OCI-LY1 (cell line): ENCODE measurements around the gene NOS3.

Experiments used
- H2AFZ ChIP-seq: fragments of 200-600 bp; sonication (generic), shearing (Covaris generic); 2 replicates; pipeline ENCODE4 v1.6.0; 2014; ENCODE audit warnings: antibody characterized with exemption, mild to moderate bottlenecking, low read length
- H3F3A ChIP-seq: fragments of 200-600 bp; sonication (generic), shearing (Covaris generic); 2 replicates; pipeline ENCODE4 v1.6.0; 2014; ENCODE audit warnings: mild to moderate bottlenecking, antibody characterized with exemption, low read length, moderate library complexity; ENCODE audit not compliant: insufficient read depth
- H3K27ac ChIP-seq: fragments of 200-600 bp; sonication (generic); 2 replicates; pipeline ENCODE4 v1.5.1; 2014; ENCODE audit warnings: low read length, mixed run types, mild to moderate bottlenecking, low read depth; ENCODE audit not compliant: poor library complexity, severe bottlenecking
- H3K27me3 ChIP-seq: fragments of 200-600 bp; sonication (generic); 2 replicates; pipeline ENCODE4 v1.6.0; 2014; ENCODE audit warnings: antibody characterized with exemption, mild to moderate bottlenecking, low read length, moderate library complexity; ENCODE audit not compliant: insufficient read depth
- H3K36me3 ChIP-seq: fragments of 200-600 bp; sonication (generic); 2 replicates; pipeline ENCODE4 v1.6.1; 2014; ENCODE audit warnings: mild to moderate bottlenecking, antibody characterized with exemption, low read length, moderate library complexity, mixed read lengths; ENCODE audit not compliant: insufficient read depth
- H3K4me1 ChIP-seq: fragments of 200-600 bp; sonication (generic); 2 replicates; pipeline ENCODE4 v1.5.1; 2014; ENCODE audit warnings: mild to moderate bottlenecking, low read length, moderate library complexity; ENCODE audit not compliant: insufficient read depth, severe bottlenecking
- H3K4me2 ChIP-seq: fragments of 200-600 bp; sonication (generic), shearing (Covaris generic); 2 replicates; pipeline ENCODE4 v1.6.1; 2014; ENCODE audit warnings: low read length
- H3K4me3 ChIP-seq: fragments of 200-600 bp; sonication (generic); 2 replicates; pipeline ENCODE4 v1.5.1; 2014; ENCODE audit warnings: low read length, low read depth, mild to moderate bottlenecking, mixed read lengths; ENCODE audit not compliant: poor library complexity, severe bottlenecking
- H3K79me2 ChIP-seq: fragments of 200-600 bp; shearing (Covaris generic); 2 replicates; pipeline ENCODE4 v1.6.1; 2016; ENCODE audit warnings: mixed run types, low read length, mixed read lengths; ENCODE audit not compliant: insufficient read depth
- H3K9ac ChIP-seq: fragments of 200-600 bp; sonication (generic), shearing (Covaris generic); 2 replicates; pipeline ENCODE4 v1.6.1; 2014; ENCODE audit warnings: mild to moderate bottlenecking, low read length, mixed read lengths
- H3K9me2 ChIP-seq: fragments of 200-600 bp; sonication (generic), shearing (Covaris generic); 2 replicates; pipeline ENCODE4 v1.6.1; 2014; ENCODE audit warnings: low read depth, mild to moderate bottlenecking, low read length, mixed read lengths
- H3K9me3 ChIP-seq: fragments of 200-600 bp; shearing (Covaris generic); 2 replicates; pipeline ENCODE4 v1.6.1; 2014; ENCODE audit warnings: low read length, mixed read lengths
- H4K20me1 ChIP-seq: fragments of 200-600 bp; sonication (generic), shearing (Covaris generic); 2 replicates; pipeline ENCODE4 v1.6.0; 2016; ENCODE audit warnings: mild to moderate bottlenecking, low read length; ENCODE audit not compliant: insufficient read depth
- EZH2 ChIP-seq: fragments of 200-600 bp; sonication (generic), shearing (Covaris generic); IDR thresholded peaks from 2 replicates; pipeline ENCODE4 v1.8.0; 2017; ENCODE audit warnings: borderline replicate concordance, mixed run types, mild to moderate bottlenecking, antibody characterized with exemption, low read length, moderate library complexity, mixed read lengths
- TF ChIP-seq, protein P1 (sequence below): fragments of 200-600 bp; sonication (generic), shearing (Covaris generic); IDR thresholded peaks from 2 replicates; pipeline ENCODE4 v1.5.1; 2017; ENCODE audit warnings: mild to moderate bottlenecking, antibody characterized with exemption, low read length, moderate library complexity, mixed read lengths

NOS3 gene

DNA sequence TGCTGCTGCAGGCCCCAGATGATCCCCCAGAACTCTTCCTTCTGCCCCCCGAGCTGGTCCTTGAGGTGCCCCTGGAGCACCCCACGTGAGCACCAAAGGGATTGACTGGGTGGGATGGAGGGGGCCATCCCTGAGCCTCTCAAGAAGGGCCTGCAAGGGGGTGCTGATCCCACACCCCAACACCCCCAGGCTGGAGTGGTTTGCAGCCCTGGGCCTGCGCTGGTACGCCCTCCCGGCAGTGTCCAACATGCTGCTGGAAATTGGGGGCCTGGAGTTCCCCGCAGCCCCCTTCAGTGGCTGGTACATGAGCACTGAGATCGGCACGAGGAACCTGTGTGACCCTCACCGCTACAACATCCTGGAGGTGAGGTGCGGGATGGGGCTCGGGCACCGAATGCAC is 8.2 kb downstream of the NOS3 start:
- Histone ChIP-seq H3K9me2 (no peaks in the 10 kb centered on the region), H3K27ac (no peak overlapping the region), H3K27me3 (no peaks in the 10 kb centered on the region; the same call in 1 of the 2 replicates), H2AFZ (no peak overlapping the region), H3K79me2 (no peaks in the 10 kb centered on the region), H4K20me1 (no peaks in the 10 kb centered on the region), H3K4me3 (no peak overlapping the region), H3K4me1 (peaks cover 5% of the 10 kb centered on the region), H3K9ac (no peak overlapping the region), H3F3A (no peaks in the 10 kb centered on the region), H3K36me3 (no peaks in the 10 kb centered on the region), H3K9me3 (no peaks in the 10 kb centered on the region), H3K4me2 (no peak overlapping the region)
- no peak for TF ChIP-seq EZH2
- TF ChIP-seq, protein P1, sequence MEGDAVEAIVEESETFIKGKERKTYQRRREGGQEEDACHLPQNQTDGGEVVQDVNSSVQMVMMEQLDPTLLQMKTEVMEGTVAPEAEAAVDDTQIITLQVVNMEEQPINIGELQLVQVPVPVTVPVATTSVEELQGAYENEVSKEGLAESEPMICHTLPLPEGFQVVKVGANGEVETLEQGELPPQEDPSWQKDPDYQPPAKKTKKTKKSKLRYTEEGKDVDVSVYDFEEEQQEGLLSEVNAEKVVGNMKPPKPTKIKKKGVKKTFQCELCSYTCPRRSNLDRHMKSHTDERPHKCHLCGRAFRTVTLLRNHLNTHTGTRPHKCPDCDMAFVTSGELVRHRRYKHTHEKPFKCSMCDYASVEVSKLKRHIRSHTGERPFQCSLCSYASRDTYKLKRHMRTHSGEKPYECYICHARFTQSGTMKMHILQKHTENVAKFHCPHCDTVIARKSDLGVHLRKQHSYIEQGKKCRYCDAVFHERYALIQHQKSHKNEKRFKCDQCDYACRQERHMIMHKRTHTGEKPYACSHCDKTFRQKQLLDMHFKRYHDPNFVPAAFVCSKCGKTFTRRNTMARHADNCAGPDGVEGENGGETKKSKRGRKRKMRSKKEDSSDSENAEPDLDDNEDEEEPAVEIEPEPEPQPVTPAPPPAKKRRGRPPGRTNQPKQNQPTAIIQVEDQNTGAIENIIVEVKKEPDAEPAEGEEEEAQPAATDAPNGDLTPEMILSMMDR: no peak

DNA sequence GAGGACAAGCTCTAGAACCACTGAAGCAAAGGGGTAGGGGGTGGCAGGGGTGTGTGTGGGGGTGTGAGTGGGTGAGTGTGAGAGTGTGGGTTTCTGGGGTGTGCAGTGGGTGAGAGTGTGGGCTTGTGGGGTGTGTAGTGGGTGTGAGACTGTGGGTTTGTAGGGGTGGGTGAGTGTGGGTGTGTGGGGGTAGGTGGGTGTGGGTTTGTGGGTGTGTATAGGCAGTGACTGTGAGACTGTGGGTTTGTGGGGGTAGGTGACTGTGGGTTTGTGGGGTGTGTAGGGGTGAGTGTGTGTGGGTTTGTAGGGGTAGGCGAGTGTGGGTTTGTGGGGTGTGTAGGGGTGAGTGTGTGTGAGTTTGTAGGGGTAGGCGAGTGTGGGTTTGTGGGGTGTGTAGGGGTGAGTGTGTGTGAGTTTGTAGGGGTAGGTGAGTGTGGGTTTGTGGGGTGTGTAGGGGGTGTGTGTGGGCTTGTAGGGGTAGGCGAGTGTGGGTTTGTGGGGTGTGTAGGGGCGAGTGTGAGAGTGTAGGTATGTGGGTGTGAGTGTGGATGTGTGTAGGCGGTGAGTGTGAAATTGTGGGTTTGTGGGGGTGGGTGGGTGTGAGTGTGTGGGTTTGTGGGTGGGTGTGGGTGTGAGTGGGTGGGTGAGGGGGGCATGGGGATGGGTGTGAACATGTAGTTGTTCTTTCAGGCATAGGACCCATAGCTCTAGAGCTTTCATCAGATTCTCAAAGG is 8.8 kb downstream of the NOS3 start:
- H3K4me1 ChIP-seq: peaks cover 3% of the 10 kb centered on the region
- H3K4me2 ChIP-seq: no peak overlapping the region
- no peaks in the 10 kb centered on the region; the same call in 1 of the 2 replicates for H3K27me3 ChIP-seq
- TF ChIP-seq, protein P1: no peak
- TF ChIP-seq EZH2: no peak
- H3K9me2 ChIP-seq: no peaks in the 10 kb centered on the region
- no peaks in the 10 kb centered on the region for H3F3A ChIP-seq
- no peak overlapping the region for H2AFZ ChIP-seq
- no peak overlapping the region for H3K27ac ChIP-seq
- H4K20me1 ChIP-seq: no peaks in the 10 kb centered on the region
- H3K9me3 ChIP-seq: no peaks in the 10 kb centered on the region
- H3K79me2 ChIP-seq: no peaks in the 10 kb centered on the region
- H3K9ac ChIP-seq: no peak overlapping the region
- no peak overlapping the region for H3K4me3 ChIP-seq
- no peaks in the 10 kb centered on the region for H3K36me3 ChIP-seq

DNA sequence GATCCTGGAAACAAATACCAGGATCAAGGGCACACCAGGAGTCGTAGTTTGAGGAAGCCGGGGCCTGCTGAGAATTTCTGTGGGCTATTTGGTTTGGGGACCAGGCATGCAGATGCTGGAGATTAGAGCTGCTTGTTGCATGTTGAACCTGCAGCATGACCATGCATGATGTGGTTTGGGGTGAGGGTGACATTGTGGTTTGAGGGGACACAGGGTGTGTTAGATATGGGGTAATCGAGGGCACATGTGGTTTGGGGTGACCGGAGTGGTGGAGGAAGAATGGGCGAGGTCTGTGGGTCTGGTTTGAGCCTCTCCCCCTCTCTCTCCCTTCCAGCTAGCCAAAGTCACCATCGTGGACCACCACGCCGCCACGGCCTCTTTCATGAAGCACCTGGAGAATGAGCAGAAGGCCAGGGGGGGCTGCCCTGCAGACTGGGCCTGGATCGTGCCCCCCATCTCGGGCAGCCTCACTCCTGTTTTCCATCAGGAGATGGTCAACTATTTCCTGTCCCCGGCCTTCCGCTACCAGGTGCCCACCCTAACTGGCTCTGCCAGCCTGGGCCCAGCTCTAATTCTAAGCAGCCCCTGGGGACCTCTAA is 10.2 kb downstream of the NOS3 start:
- Histone ChIP-seq H3K4me3 (no peak overlapping the region), H3K27me3 (no peaks in the 10 kb centered on the region; the same call in 1 of the 2 replicates), H3K79me2 (no peaks in the 10 kb centered on the region), H3K36me3 (no peaks in the 10 kb centered on the region), H3K4me1 (no peaks in the 10 kb centered on the region), H3F3A (no peaks in the 10 kb centered on the region), H3K4me2 (no peak overlapping the region), H3K9me3 (no peaks in the 10 kb centered on the region), H3K27ac (no peak overlapping the region), H2AFZ (no peak overlapping the region), H3K9ac (no peak overlapping the region), H4K20me1 (no peaks in the 10 kb centered on the region), H3K9me2 (no peaks in the 10 kb centered on the region)
- TF ChIP-seq, protein P1: no peak
- TF ChIP-seq EZH2: no peak
